HG03571 (cell line): ENCODE results near the gene CELA2B.

ENCODE experiments used
- ATAC-seq: cut with Tn5 transposase; IDR thresholded peaks from one replicate; pipeline ENCODE4 v1.9.1; 2021; ENCODE audit not compliant: unreplicated experiment

The CELA2B gene

DNA sequence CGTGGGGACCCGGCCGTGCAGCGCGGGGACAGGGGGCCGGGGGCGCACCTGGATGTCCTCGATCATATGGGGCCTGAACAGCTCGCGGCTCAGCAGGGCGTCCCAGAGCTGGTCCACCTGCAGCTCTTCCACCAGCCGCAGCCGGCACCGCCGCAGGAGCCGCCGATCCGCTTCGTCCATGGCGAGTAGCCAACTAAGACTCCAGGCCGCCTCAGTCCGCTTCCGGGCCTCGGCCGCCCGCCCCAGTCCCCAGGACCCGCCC, 48.0 kb downstream of the CELA2B start, which contains the start of gene CASP9:
Gene CASP9 (minus strand): TSS at position 195 of the 262 bp plus-strand sequence. CDS start 15 bp downstream, at position 180.
- ATAC-seq, result no peak

DNA sequence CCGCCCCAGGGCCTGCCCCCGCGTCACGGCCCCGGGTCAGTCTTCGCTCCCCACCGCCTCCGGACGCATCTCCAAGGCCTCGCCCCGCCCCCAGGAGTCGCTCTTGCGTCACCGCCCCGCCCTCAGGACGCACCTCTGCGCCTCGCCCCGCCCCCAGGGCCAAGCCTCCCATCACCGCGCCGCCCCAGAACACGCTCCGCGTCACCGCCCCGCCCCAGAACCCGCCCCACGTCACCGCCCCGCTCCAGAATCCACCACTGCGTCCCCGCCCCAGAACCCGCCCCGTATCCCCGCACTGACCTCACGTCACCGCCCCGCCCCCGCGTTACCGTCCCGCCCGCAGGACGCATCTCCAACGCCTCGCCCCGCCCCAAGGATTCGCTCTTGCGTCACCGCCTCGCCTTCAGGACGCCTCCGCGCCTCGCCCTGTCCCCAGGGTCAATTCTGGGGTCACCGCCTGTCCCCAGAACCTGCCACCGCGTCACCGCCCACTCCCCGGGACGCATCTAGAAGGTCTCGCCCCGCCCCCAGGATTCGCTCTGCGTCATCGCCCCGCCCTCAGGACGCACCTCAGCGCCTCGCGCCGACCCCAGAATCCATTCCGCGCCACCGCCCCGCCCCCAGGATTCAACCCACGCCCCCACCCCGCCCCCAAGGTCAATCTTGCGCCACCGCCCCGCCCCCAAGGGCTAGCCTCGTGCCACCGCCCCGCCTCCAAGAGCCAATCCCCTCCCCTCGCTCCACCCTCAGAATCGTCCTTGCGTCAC, 48.6 kb downstream of the CELA2B start:
- ATAC-seq, result peak; percentile 39

DNA sequence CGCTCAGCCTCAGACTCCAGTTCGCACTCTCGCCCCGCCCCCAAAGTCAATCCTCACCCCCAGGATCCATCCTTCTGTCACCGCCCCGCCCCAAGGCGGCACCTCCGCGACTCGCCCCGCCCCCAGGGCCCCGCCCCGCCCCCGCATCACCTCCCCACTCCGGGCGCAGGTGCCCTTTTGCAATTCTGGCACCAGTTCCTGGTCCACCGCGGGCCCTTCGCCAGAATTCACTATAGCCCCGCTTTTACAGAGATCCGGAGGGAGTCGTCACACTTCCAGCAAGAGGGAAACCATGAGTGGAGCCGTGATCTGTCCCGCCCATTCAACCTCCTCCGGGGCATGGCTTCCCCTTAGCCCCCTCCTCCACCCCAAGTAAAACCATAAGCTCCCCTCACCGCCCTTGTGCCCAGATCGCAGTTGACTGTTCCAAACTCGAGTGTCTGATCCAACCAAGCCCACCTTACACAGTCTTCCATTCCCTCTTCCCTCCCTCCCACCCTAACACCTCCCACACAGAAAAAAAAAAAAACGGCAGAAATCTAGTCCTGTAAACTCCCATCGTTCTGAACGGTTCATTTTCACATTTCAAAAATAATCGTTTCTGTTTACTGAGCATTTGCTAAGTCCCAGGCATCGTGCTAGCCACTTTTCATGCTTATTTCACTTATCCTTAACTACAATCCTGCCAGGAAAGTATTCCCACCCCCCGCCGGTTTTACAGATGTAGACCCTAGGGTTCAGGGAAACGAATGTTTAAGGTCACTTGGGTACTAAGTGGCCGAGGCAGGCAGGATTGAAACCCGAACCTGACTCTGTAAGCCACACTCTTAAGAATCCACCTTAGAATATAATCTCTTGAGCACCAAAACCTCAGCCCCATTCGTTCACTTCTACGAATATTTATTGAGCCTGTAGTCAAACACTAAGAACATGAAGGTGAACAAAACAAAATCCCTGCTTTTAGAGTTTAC, 49.4 kb downstream of the CELA2B start:
- ATAC-seq, result peak; percentile 35

DNA sequence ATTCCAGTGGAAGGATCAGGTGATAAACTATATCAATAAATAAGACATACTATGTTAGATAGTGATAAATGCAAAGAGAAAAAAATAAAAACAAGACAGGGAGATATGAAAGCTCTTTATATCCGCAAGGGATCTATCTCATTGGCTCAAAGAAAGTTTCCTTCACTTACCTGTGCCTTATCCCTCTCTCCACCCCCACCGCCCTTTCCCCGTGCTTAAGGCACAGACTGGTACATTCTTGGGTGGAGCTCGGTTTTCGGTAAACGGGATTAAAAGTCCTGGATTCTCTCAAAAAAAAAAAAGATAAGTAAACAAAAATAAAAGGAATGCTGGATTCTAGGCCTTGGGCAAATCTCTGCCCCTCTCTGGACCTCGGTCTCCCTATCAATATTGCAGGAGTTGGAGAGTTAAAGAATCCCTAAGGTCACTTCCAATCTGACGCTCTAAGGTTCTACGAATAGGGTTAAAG, 50.2 kb downstream of the CELA2B start:
- ATAC-seq, result no peak

DNA sequence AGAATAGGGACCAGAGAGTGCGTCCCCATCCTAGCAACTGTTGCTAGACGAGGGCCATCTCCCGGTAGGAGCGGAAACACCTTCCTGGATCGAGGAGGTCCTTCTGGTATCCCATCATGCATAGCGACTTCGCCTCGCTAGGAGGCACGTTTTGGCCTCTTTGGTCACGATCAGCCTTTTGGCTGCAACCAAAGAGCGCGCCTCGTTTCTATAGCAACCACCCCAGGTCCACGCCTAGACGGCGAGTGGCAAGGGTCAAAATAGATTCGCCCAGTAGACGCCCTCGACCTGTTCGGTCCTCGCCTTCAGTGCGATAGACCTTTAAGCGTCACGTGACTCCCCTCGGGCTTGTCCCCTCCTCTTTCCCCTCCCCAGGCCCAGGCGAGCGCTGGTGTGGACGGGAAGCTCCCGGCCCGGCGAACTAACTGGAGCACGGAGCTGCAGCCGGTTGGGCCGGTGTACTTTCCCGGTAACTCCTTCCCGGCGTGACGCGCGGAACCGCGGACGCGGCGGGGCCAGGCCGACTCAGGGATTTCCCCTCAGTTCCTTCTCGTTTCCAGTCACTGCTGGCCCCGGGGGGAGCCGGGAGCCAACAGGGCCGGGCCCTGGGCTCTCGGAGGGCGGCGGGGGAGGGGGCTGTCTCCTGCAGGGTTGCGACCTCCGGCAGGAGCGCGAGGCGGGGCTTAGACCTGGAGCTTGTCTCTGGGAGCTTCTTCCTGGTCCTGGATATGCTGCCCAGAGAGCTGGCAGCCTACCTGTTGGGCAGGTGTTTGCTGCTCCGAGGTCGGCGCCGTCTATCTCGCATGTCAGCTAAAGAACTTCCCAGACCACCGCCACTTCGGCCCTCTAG, 50.8 kb downstream of the CELA2B start, which contains the start of gene DNAJC16:
Gene DNAJC16 (plus strand): TSS at position 359 of the 850 bp plus-strand sequence. CDS start 2,258 bp downstream, outside the sequence.
- ATAC-seq, result peak; percentile 48

DNA sequence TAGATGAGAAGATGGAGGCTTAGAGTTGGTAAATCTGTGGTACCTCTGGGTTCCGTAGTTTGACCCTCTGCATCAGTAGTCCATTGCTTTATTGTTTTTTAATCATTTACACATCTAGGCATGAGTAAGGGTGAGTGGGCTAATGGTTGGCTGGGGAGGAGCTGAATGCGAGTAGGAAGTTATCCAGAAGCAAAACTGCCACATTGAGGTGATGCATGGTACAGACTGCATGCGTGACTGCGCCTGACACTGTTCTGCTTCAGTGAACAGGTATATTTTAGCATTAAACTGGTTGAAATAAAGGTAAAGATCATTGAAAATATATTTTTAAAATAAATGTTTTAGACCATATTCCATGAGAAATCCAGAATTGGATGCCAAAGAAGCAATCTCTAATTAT, 55.1 kb downstream of the CELA2B start:
- ATAC-seq, result no peak

DNA sequence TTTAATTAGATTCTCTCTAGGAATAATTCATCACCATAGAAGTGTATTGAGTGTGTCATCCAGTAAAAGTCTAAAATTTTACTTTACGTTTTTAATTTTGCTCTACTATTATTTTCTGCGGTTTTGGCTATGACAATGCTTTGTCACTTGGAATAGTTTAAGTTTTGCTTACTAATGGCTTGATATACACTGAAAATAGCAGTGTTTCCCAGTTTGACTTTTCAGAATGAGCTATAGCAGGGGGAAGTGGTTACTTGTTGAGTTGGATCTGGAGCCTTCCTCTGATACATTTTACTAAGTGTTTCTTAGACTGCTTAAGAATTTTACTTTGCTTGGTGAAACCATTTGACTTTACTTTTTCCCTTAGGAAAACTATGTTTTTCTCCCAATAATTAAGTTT, 55.8 kb downstream of the CELA2B start:
- ATAC-seq, result no peak

DNA sequence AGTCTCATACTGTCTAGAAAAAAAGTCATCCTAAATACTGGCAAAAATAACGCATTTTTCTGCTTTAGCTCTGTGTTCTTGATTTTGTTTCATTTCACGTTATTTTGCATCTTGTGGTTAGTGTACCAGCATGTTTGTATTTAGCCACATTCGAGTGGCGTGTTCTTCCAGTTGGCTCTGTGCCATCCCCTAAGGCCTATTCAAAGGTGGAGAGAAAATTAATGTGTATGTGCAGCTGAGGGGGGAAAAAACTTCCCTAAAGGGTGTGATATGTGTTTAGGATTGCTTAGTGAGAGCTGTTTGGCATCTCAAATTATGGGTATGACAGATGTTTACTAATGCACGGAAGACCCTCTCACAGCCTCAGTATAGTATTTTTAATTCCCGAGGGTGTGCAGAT, 62.9 kb downstream of the CELA2B start:
- no peak for ATAC-seq

DNA sequence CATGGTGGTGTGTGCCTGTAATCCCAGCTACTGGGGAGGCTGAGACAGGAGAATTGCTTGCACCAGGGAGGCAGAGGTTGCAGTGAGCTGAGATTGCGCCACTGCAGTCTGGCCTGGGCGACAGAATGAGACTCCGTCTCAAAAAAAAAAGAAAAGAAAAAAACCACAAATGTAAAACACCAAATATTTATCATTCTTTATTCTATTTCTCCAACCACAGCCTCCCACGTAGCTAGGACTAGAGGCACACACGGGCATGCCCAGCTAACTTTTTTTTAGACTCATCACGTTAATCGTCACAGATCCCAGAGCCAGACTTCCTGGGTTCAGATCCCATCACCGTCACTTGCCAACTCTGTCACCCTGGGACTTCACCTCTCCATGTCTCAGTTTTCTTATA, 64.3 kb downstream of the CELA2B start:
- no peak for ATAC-seq
